ENCODE data around the gene ARHGEF25. TPM values are rescaled to one million over a fixed set of nuclear protein-coding genes. Genes with fewer than 3 reads are reported as not detected.

ARHGEF25 gene
- total and polyA plus RNA-seq, 2 of the 13 experiments (the other 11 are each of a cell fraction or from before 2014, with no cell fraction given) = 11.5 to 12.5 TPM

- TF ChIP-seq USF2 (IDR thresholded peaks at IDR 0.05; ENCODE audit: low read depth, low read length) (no peak), USF2 (CRISPR knock-in tag; IDR thresholded peaks at IDR 0.05; ENCODE audit: borderline replicate concordance) (no peak), KLF6 (CRISPR knock-in tag; IDR thresholded peaks at IDR 0.05) (peak; percentile 55; the same call in 1 of the 2 replicates), ZNF281 (CRISPR knock-in tag; IDR thresholded peaks at IDR 0.05; ENCODE audit: borderline replicate concordance) (no peak), CSRNP1 (CRISPR knock-in tag; IDR thresholded peaks at IDR 0.05) (no peak; the same call in 1 of the 2 replicates), ZFP91 (CRISPR knock-in tag; IDR thresholded peaks at IDR 0.05; ENCODE audit: borderline replicate concordance) (no peak; the same call in 1 of the 2 replicates), ATF3 (CRISPR knock-in tag; IDR thresholded peaks at IDR 0.05) (no peak), RAD51 (IDR thresholded peaks at IDR 0.05; ENCODE audit: borderline replicate concordance) (no peak), KLF9 (CRISPR knock-in tag; IDR thresholded peaks at IDR 0.05; ENCODE audit: low read depth) (no peak), ZNF740 (CRISPR knock-in tag; IDR thresholded peaks at IDR 0.05) (no peak), ZBTB21 (CRISPR knock-in tag; IDR thresholded peaks at IDR 0.05) (no peak), SP140L (CRISPR knock-in tag; IDR thresholded peaks at IDR 0.05; ENCODE audit: borderline replicate concordance) (no peak), ZNF782 (CRISPR knock-in tag; IDR thresholded peaks at IDR 0.05; ENCODE audit: borderline replicate concordance) (no peak), ELK4 (CRISPR knock-in tag; IDR thresholded peaks at IDR 0.05; ENCODE audit: borderline replicate concordance) (no peak), PREB (CRISPR knock-in tag; IDR thresholded peaks at IDR 0.05) (no peak), ZNF605 (CRISPR knock-in tag; IDR thresholded peaks at IDR 0.05) (no peak)
Measured at GRCh38 chr12:57621497-57622292, 10.5 kb downstream of the ARHGEF25 start (continued).
